SK-N-MC (cell line): ENCODE results near the gene RHOJ.

Source experiments
- EZH2 ChIP-seq: fragments of 200-600 bp; sonication (generic); IDR thresholded peaks from one replicate; pipeline ENCODE4 v1.6.1; 2017; ENCODE audit warnings: antibody characterized with exemption
- POLR2AphosphoS5 ChIP-seq: IDR thresholded peaks from 2 replicates; pipeline ENCODE4 v1.6.1; 2012; ENCODE audit warnings: mild to moderate bottlenecking, low read depth, low read length, borderline replicate concordance

GRCh38 chr14:63174760-63175191 is 29.5 kb upstream of the RHOJ start:
- TF ChIP-seq POLR2AphosphoS5 (no peak), EZH2 (no peak)
